MCF 10A (cell line): ENCODE measurements around the gene MAD2L2. TPM values are rescaled to one million over a fixed set of nuclear protein-coding genes. Genes with fewer than 3 reads are reported as not detected.

Experiments
- BruUV-seq: library from RNA; stranded (reverse); fragments of 400-500 nt; replicated peaks from 2 replicates; lab custom pipeline; 2021; lab: Mats Ljungman, UMichigan
- CTCF ChIA-PET: fragments of 300-600 bp; sonication (Branson Sonifier 250); formaldehyde crosslinking; extraction: SDS; loops from one replicate; lab custom pipeline; 2021; ENCODE audit warnings: antibody characterized with exemption, inconsistent platforms; lab: Yijun Ruan, JAX
- POLR2A ChIA-PET: fragments of 300-600, 350-650 bp; sonication (Branson Sonifier 250); formaldehyde crosslinking; extraction: SDS; loops from one replicate; lab custom pipeline; 2020; ENCODE audit warnings: antibody characterized with exemption, inconsistent platforms; lab: Yijun Ruan, JAX
- DNase-seq: peaks from one replicate; pipeline ENCODE4 v3.0.0-alpha.2; 2018; ENCODE audit not compliant: unreplicated experiment
- H3K27ac Mint-ChIP-seq: one replicate; pipeline ENCODE4 v1.8.0; 2022; ENCODE audit warnings: mild to moderate bottlenecking, low read depth, mixed read lengths; ENCODE audit not compliant: unreplicated experiment
- H3K27me3 Mint-ChIP-seq: one replicate; pipeline ENCODE4 v1.8.0; 2022; ENCODE audit warnings: mixed read lengths; ENCODE audit not compliant: insufficient read depth, unreplicated experiment
- H3K36me3 Mint-ChIP-seq: one replicate; pipeline ENCODE4 v1.8.0; 2022; ENCODE audit warnings: mild to moderate bottlenecking, moderate library complexity, mixed read lengths; ENCODE audit not compliant: insufficient read depth, unreplicated experiment
- H3K4me1 Mint-ChIP-seq: one replicate; pipeline ENCODE4 v1.8.0; 2022; ENCODE audit warnings: mixed read lengths; ENCODE audit not compliant: insufficient read depth, unreplicated experiment
- H3K4me3 Mint-ChIP-seq: one replicate; pipeline ENCODE4 v1.8.0; 2022; ENCODE audit warnings: mild to moderate bottlenecking, moderate library complexity, mixed read lengths; ENCODE audit not compliant: unreplicated experiment
- H3K9me3 Mint-ChIP-seq: one replicate; pipeline ENCODE4 v1.8.0; 2022; ENCODE audit warnings: mixed read lengths; ENCODE audit not compliant: unreplicated experiment
- CTCF ChIP-seq: fragments of 200-600 bp; IDR thresholded peaks from one replicate; pipeline ENCODE4 v1.8.0; 2022; ENCODE audit warnings: antibody characterized with exemption, mild to moderate bottlenecking; ENCODE audit not compliant: unreplicated experiment
- intact Hi-C: fragments of 100-400 bp; cut with micrococcal nuclease; formaldehyde crosslinking; loops from 2 replicates; pipeline ENCODE4 v1.14.1; 2022
- total RNA-seq: library from RNA; stranded (reverse); gene quantifications from 2 replicates; pipeline ENCODE4 v1.2.3, GENCODE V29; 2022

Gene MAD2L2
- total RNA-seq, 1 experiment from 2014 or later: 46.3 TPM

GRCh38 chr1:11719313-11720032 is 38.5 kb upstream of the MAD2L2 start:
- Mint-ChIP-seq H3K4me3 (peak overlapping the region; percentile 53), H3K4me1 (peaks cover 5% of the 10 kb centered on the region), H3K27ac (no peak overlapping the region), H3K9me3 (no peaks in the 10 kb centered on the region), H3K36me3 (no peaks in the 10 kb centered on the region), H3K27me3 (no peaks in the 10 kb centered on the region)
- TF ChIP-seq CTCF: peak; percentile 89
- intact Hi-C loops: loop anchor here (1.0 to 5.0 kb wide), 3 partner anchors 55 to 683 kb away; partner anchors contain the start of gene FBXO6
- POLR2A ChIA-PET: interaction anchor here (0.6 to 1.6 kb wide), 8 partner anchors 16 to 242 kb away, joined by 3 to 9 read pairs (median 4); partner anchors contain the start of genes AGTRAP, CLCN6, FBXO44 and FBXO6
- peak; percentile 47 for DNase-seq
- BruUV-seq: no TSS peak
- CTCF ChIA-PET: interaction anchor here (0.5 to 4.1 kb wide), 26 partner anchors 9 to 1974 kb away, joined by 3 to 27 read pairs (median 4); partner anchors contain the start of genes AGTRAP, FBXO6 and MAD2L2

- Mint-ChIP-seq H3K4me3 (no peak overlapping the region), H3K27me3 (no peaks in the 10 kb centered on the region), H3K4me1 (peaks cover 5% of the 10 kb centered on the region), H3K9me3 (no peaks in the 10 kb centered on the region), H3K36me3 (no peaks in the 10 kb centered on the region), H3K27ac (no peak overlapping the region)
- CTCF ChIA-PET: interaction anchor here (0.9 to 1.5 kb wide), 3 partner anchors 33 to 51 kb away, joined by 3 to 7 read pairs (median 3); partner anchors contain the start of gene FBXO6
- no peak for DNase-seq
- TF ChIP-seq CTCF: no peak
- intact Hi-C loops: loop anchor here (5.0 kb wide), 1 partner anchor 473 kb away; no protein-coding TSS in a partner anchor
- POLR2A ChIA-PET: interaction anchor here (0.7 to 1.5 kb wide), 3 partner anchors 15 to 51 kb away, joined by 3 read pairs; partner anchors contain the start of gene FBXO6
- BruUV-seq: no TSS peak
Observed at GRCh38 chr1:11714831-11715575, 34.1 kb upstream of the MAD2L2 start.

GRCh38 chr1:11713095-11713494 is 32.1 kb upstream of the MAD2L2 start:
- no peak overlapping the region for H3K4me3 Mint-ChIP-seq
- CTCF ChIA-PET: no interaction called here

More at GRCh38 chr1:11713095-11713494, 32.1 kb upstream of the MAD2L2 start:
- H3K9me3 Mint-ChIP-seq: no peaks in the 10 kb centered on the region
- H3K36me3 Mint-ChIP-seq: no peaks in the 10 kb centered on the region
- H3K4me1 Mint-ChIP-seq: no peaks in the 10 kb centered on the region
- no peak for TF ChIP-seq CTCF
- no peak overlapping the region for H3K27ac Mint-ChIP-seq
- BruUV-seq: no TSS peak
- DNase-seq: no peak
- intact Hi-C loops: no loop called here
- POLR2A ChIA-PET: no interaction called here
- H3K27me3 Mint-ChIP-seq: peaks cover 11% of the 10 kb centered on the region
